GM19467 (cell line): ENCODE measurements around the gene MAP2K4.

ENCODE experiments used
- ATAC-seq: cut with Tn5 transposase; IDR thresholded peaks from one replicate; pipeline ENCODE4 v1.9.1; 2021; ENCODE audit warnings: mild to moderate bottlenecking, moderate library complexity; ENCODE audit not compliant: unreplicated experiment

MAP2K4 gene

DNA sequence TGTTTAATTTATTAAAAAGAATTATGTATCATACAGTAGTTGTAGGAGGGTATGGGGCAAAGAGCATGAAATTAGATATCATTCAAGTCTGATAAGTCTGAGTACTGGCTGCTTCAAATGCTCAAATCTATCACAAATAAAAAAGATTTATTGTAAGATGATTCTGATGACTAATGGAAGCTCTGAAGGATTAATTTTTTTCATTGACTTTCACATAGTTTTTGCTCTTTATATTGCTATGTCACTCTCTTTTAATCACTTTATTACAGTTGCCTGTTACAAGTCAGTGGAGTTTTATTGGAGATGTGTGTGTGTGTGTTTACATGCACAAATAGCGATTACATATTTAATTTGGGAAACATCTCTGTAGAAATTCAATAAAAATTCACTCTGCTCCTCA is 15.0 kb downstream of the MAP2K4 start:
- ATAC-seq: no peak

DNA sequence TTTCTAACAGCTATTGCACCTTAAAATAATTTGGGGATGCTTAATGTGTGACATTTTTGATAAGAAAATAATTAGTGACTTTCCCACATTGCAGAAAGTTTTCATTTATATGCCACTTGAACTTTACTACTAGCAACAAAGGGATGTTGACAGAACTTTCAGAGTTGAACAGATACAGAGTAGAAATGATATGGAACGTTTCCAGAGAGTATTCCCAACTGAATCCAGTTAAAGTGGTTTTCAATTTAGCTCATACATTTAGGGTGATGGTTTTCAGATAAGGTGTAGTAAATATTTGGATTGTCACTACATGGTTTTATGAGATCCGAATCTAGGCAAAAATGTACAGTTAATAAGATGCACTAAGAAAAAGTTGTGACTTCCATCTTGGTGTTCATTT is 17.3 kb downstream of the MAP2K4 start:
- ATAC-seq: no peak

DNA sequence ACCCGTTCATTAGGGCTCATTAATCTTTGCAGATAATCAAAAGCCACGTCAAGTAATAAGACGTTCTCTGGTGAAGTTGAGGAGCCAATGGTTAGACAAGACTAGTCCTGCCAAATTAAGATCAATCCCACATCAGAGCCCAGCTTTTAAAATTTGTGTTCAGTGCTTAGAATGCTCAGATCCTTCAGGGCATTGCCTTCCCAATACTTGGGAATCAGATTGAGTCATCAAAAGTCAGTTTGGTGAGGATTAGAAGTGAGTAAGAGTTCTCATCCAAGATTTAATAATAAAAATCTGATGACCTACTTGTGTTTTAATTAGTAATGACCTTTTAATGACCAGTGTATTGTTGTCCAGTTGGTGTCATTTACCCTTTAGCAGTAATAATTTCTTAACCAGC is 19.8 kb downstream of the MAP2K4 start:
- no peak for ATAC-seq

DNA sequence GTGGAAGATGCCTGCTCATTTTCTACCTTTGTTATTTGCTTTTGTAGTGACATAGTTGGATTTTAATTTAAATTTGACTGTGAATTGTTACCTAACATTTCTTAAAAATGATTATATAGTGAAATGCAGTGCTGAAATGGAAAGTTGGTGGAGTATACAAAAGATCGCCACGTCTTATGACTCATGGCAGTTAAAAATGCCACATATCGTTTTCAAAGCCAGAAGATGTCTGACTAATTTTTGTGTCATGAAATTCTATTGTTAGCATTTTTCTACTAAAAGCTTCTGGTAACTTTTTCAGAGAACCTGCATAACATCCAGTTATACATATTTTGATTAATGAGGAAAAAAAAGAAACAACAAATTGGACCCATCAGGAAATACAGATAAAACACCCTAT is 20.6 kb downstream of the MAP2K4 start:
- no peak for ATAC-seq

DNA sequence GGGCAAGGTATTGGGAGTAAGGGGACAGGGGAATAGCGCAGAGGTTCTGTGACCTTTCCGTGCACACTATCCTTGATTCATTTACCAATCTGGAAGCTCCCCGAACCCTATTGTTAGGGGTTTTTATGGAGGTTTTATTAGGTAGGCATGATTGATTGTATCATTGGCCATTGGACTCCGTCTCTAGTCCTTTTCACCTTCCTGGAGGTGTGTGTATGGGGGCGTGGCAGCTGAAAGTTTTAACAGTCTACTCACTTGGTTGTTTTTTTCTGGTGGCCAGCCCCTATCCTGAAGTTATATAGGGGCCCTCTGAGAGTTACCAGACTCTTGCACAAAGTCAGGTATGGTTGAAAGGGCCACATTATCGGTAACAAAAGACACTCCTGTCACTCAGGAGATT is 23.0 kb downstream of the MAP2K4 start:
- ATAC-seq: no peak

DNA sequence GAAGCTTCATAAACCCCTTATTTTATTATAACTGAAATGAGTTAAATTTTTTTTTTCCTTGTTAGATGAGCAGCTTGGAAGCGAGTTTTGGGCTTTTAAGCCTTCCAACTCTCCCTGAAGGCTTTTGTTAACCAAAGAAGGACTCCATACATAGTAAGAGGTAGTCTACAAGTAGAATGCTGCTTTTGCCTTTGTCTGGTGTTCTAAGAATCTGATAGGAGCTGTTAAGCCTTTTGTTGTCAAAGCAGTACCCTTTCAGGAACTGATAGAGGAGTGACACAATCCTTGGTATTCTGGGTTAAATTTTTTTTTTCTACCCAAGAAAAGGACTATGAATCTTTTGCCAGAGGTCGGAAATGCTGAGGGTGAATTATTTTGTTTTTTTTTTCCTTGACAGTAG is 26.1 kb downstream of the MAP2K4 start:
- no peak for ATAC-seq

DNA sequence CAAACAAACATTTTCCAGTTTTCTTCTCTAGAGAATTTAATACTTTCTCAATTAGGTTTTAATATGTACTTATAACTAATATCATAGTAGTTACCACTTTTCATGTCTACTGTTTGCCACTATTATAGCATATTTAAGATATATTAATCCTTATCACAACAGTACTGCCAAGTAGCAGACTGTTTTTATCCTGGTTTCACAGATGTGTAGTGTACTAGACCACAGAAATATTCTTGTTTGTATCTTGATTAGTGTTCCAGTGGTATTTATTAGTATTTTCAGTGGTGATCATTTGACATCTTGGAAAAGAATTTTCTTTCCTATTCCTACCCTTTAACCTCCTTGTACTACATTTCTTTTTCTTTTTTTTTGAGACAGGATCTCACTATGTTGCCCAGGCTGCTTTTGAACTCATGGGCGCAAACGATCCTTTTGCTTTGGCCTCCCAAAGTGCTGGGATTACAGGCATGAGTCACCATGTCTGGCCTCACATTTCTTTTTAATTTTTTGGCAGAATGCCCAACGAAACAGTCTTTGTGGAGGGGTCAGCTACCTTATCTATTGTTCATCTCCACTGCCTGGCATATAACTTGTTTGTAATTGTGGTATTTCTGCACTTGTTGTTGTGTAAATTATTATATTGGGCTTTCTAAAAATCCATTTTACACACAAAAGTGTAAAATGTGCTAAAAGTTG is 27.2 kb downstream of the MAP2K4 start:
- no peak for ATAC-seq

DNA sequence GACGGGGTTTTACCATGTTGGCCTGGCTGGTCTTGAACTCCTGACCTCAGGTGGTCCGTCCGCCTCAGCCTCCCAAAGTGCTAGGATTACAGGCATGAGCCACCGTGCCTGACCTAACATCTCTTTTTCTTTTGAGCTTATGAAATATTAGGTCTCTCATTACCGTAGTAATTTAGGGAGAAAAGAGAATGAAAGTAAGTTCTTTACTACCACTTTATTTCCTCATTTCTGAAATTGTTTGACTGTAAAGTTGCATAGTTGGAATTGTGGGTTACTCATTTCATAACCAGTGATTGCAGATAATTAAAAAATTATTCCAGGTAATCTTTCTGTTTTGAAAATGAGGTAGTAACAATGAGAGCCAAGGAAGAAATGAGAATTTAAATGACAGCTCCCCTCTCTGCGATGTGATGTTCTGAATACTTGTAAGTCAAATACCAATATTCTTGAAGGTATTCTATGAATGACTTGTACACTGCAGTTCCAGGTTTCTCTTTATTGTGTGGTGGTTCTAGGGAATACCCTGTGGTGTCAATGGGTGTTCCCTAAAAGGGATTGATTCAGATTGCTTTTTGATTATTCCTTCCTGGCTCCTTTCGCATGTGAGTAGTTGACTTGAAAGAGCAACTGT is 28.3 kb downstream of the MAP2K4 start:
- ATAC-seq: no peak

DNA sequence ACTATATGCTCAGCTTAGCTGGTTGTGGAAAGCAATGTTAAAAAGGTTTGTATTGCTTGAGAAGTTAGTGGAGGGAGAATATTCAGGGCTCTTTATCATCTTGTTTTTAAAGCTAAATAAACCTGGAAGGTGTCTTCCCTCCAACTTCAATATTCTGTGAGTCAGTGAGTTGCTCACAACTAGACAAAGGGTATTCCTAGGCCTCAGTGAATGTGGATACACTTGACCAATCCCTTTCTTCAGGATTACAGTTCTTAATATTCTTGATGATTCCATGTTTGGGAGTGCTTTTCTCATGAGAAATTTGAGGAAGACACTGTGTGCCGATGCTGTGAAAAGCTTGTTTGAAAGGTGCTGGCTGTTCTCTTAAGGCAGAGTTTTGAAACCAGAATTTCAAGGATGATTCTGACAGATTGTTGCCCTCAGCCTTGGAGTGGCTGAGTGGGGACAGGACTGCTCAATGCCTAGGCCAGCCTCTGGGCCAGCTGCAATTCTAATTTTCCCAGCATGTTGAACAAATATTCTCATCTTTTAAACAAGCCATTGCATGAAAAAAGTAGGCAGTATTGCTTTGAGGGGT is 30.1 kb downstream of the MAP2K4 start:
- ATAC-seq: no peak

DNA sequence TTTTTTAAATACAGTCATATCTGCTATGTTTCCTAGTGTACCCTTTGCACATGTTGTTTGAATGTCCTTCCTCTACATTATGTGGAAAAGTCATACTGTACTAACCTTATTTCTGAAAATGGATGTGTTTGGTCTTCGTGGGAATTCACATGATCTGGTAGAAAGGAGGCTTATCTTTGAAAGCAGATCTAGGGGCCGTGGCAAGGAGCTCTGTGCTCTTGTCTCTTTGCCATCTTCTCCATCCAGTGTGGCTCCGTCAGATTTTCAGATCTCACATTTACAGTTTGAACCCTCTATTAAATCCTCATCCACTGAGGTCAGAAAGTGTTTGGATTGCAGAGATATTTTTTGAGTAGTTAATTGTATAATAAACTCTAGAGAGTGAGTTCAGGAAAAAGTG is 32.9 kb downstream of the MAP2K4 start:
- ATAC-seq: no peak

DNA sequence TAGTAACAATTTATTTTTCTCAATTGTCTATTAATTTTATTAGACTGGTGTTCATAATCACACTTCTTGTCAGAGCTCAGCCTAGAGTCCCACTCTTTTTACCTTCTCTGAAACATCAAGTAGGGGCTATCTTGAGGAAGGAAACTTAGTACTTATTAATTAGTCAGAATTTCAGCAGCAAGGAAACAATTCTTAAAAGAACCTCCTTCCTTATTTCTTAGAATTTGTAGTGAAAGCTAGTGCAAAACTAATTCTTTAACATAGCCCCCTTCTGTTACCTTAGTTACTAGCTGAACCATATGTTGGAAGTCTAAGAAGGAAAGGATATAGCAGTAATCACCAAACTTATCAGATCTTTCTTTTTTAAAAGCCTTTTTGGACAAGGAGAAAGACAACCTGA is 35.2 kb downstream of the MAP2K4 start:
- ATAC-seq: no peak

DNA sequence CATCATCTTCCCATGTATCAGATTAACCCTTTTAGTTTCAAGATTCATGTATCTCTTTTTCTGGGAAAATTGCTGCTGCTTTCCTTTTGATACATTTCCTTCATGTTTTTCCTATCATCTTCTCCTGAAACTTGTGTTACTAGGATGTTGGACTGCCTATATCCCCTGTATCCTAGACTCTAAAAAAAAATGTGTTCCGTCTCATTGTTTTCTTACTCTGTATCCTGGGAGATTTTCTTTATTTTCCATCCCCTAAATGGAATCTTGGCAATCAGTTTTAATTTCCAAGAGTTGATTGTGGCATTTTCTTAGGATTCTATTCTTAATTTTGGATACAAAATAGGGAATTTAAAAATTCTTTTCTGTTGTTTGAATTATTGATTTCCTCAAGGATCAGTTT is 36.8 kb downstream of the MAP2K4 start:
- no peak for ATAC-seq

DNA sequence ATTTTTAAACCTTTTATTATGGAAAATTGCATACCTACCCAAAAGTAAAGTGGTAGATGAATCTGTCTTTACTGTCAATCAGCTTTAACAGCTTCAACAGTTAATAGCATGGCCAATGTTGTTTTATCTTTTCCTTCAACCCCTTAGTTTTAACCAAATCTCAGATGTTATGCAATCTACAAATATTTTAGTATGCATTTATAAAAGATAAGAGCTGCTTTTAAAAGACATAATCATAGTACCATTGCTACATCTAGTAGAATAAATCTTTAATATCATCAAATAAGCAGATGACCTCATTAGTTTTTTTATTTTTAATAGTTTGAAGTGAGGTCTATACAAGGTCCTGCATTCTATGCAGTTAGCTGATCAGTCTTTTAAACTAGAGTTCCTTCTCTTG is 37.9 kb downstream of the MAP2K4 start:
- no peak for ATAC-seq

DNA sequence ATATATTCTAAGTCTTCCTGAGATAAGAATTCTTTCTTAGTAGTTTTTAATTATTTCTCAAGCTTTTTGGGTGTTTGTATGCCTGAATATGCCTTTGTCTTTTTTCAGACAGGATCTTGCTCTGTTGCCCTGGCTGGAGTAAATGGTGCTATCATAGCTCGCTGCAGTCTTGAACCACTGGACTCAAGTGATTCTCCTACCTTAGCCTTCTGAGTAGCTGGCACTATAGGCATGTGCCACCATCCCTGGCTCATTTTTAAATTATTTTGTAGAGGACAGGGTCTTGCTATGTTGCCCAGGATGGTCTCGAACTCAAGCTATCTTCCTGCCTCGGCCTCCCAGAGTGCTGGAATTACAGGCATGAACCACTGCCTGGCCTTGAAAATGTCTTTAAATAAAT is 41.6 kb downstream of the MAP2K4 start:
- ATAC-seq: no peak

DNA sequence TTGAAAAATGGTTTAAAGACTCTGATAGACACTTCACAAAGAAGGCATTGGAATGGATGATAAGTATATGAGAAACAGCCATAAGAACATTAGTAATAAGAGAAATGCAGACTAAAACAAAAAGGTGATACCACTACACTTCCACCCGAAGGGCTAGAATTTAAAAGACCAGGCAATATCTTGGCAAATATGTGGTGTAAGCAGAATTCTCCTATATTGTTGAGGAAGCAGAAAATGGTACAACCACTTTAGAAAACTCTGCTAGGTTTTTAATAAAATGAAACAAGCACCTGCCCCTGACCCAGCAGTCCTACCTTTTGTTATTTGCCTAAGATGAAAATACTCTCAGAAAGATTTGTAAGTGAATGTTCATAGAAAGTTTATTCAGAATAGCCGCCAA is 43.7 kb downstream of the MAP2K4 start:
- ATAC-seq: no peak

DNA sequence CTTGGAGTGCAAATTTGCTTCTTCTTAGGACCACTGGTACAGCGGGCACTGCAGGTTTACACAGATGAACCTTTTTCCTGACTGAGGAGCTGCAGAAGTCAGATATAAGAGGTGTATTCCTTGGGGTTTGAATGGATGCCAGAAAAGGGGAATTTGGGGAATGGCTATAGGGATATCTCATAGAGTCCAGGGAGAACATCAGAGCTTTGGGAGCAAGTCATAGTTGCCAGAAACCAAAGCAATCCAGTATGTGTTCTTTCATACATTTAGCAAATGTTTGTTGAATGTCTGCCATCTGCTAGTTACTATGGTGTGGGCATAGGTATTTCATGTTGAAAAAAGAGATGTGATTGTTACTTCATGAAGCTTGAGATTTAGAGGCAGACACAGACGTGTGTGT is 46.8 kb downstream of the MAP2K4 start:
- no peak for ATAC-seq

DNA sequence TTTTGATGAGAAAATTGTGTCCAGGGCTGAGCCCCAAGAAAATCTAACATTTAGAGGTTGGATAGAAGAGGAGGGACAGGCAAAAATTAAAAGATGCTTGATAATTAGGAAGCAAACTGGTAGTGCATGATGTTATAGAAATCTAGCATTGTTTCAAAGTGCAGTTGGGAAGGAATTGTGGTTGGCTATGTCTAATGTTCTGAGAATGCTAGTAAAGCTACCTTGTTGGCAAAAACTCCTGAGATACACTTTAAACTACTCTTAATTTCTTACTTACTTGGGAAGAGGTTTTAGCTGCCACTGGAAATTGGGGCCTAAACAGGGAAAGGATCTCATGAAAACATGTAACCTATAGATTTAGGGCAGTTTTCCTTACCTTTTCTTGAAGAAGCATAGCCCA is 48.3 kb downstream of the MAP2K4 start:
- ATAC-seq: no peak

DNA sequence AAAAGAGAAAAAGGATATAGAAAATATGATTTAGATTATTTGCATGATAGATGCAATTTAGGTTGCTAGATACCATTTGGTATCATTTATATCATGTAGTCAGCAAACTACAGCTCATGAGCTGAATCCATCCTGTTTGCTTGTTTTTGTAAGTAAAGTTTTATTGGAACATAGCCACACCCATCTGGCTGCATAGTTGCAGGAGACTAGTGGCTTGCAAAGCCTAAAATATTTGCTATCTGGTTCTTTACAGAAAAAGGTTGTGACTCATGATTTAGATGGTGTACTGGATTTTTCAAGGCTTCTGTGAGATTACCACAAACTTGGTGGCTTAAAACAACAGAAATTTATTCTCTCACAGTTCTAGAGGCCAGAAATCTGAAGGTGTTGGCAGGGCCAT is 49.9 kb downstream of the MAP2K4 start:
- no peak for ATAC-seq

DNA sequence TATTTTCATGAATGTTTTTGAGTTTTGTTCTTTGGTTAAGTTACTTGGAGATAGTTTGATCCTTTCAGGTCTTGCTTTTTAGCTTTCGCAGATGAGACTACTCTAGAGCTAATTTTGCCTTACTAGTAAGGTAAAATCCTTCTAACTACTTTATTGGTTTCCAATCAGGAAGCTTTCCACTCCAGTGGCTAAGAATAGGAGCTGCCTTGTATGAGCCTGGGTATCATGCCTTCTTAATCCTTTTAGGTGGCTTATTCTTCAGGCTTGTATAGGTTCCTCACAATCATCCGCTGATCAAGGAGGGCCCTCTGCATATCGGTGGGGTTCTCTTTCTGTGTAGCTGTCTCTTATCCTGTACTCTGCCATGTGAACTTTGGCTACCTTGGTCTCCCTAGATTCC is 53.7 kb downstream of the MAP2K4 start:
- ATAC-seq: no peak

DNA sequence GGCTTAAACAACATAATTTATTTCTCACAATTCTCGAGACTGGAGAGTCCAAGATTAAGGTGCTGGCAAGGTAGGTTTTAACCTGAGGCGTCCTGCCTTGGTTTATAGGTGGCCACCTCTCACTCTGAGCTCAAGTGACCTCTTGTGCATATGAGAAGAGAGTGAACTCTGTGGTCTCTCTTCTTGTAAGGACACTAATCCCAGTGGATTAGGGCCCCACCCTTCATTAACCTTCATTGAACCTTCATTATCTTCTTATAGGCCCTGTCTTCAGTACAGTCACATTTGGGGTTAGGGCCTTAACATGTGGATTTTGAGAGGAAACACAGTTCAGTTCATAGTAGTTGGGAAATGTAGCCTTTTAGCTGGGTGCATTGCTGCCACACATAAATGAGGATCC is 57.1 kb downstream of the MAP2K4 start:
- no peak for ATAC-seq

DNA sequence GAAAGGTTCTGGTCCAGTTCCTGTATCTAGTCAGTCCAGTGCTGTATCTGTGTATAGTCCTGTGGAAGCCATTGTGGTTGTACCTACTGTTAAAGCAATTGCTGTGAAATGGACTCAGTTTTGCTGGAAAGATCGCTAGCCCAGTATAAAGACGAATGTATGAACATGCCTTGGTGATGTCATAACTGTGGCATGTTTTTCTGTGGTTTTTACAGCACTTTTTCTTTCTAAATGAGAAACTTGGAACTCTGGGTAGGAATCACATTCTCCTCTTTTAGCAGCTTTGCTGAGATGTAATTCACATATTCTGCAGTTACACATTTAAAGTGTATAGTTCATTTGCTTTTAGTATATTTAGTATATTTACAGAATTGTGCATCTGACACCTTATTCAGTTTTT is 58.1 kb downstream of the MAP2K4 start:
- no peak for ATAC-seq

DNA sequence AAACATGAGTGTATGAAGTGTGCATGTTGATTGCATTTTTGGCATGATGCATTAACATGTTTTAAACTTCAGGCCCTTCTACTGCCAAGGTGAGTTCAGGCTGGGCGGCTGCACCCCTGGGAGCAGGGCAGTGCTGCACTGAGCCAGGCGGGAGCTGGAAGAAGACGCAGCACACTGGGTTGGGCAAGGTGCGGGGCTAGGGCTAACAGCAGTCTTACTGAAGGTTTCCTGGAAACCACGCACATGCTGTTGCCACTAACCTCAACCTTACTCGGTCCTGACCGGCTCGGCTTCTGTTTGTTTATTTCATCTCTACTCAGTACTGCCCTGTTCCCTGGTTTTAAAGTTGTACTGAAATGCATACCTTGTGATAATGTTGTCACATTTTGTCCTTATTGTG is 61.0 kb downstream of the MAP2K4 start:
- ATAC-seq: no peak
